Measurements from ENCODE around the gene CAMTA1. TPM values are rescaled to one million over a fixed set of nuclear protein-coding genes. Genes with fewer than 3 reads are reported as not detected.

The CAMTA1 gene
- total and polyA plus RNA-seq, 9 of the 15 experiments (the other 6 are each of a cell fraction or from before 2014, with no cell fraction given): 43.9 to 161 (median 65.9) TPM

GRCh38 chr1:7063981-7064380, 278.7 kb downstream of the CAMTA1 start:
- WGBS (ENCODE audit: insufficient coverage, low coverage, missing lambda C conversion rate): 0% methylated on average over 1 of the region's 1 CpG
- intact Hi-C loops (cut with micrococcal nuclease): no loop called here
- no peak for FAIRE-seq
- no peak for DNase-seq (ENCODE audit: extremely low read depth in 1 of 4, low spot score in 3 of 4)
- no TSS peak for BruUV-seq (replicated peaks)
- ChIA-PET CTCF (ENCODE audit: low intra/inter-chr PET ratio) (no interaction called here), POLR2A (interaction anchor here (0.6 kb wide), 1 partner anchor 110 kb away, joined by 3 read pairs; no protein-coding TSS in a partner anchor)
- Histone ChIP-seq H3K27ac (ENCODE audit: extremely low read depth, low read depth, low read length) (no peak overlapping the region), H3K9ac (ENCODE audit: insufficient read depth in 1 of 2, low read depth in 2 of 2, low read length in 2 of 2) (no peak overlapping the region), H2AFZ (ENCODE audit: low read depth, low read length) (no peak overlapping the region), H4K20me1 (replicated peaks; ENCODE audit: control insufficient read depth, insufficient read depth, low read length) (0 out of 2 replicates have a peak, but pooled peaks cover 5% of the 10 kb centered on the region), H3K27me3 (ENCODE audit: control insufficient read depth in 2 of 2, insufficient read depth in 2 of 2, low read length in 2 of 2) (peaks cover 36 to 63% of the 10 kb centered on the region in 2 experiments), H3K4me1 (replicated peaks in 1 of 2; ENCODE audit: control insufficient read depth in 2 of 2, insufficient read depth in 2 of 2, low read length in 2 of 2) (no peaks in the 10 kb centered on the region; a peak in 1 of 5 replicates), H3K4me3 (no peak overlapping the region), H3K4me2 (ENCODE audit: insufficient read depth, low read length) (no peak overlapping the region), H3K9me3 (replicated peaks; ENCODE audit: control insufficient read depth, insufficient read depth, low read depth, low read length) (no peaks in the 10 kb centered on the region), H3K79me2 (ENCODE audit: control insufficient read depth, insufficient read depth, low read length) (no peaks in the 10 kb centered on the region), H3K36me3 (ENCODE audit: control insufficient read depth, insufficient read depth, low read length) (no peaks in the 10 kb centered on the region), H3K9me1 (ENCODE audit: control insufficient read depth, insufficient read depth, low read length) (no peaks in the 10 kb centered on the region)
- ATAC-seq: no peak
- TF ChIP-seq HBP1 (CRISPR knock-in tag; IDR thresholded peaks at IDR 0.05) (0 out of 2 replicates have a peak, but pooled peaks have one; percentile 27), ZNF224 (CRISPR knock-in tag; IDR thresholded peaks at IDR 0.05) (no peak)
- TF ChIP-seq, protein P1, sequence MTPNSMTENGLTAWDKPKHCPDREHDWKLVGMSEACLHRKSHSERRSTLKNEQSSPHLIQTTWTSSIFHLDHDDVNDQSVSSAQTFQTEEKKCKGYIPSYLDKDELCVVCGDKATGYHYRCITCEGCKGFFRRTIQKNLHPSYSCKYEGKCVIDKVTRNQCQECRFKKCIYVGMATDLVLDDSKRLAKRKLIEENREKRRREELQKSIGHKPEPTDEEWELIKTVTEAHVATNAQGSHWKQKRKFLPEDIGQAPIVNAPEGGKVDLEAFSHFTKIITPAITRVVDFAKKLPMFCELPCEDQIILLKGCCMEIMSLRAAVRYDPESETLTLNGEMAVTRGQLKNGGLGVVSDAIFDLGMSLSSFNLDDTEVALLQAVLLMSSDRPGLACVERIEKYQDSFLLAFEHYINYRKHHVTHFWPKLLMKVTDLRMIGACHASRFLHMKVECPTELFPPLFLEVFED (CRISPR knock-in tag; conservative IDR thresholded peaks at IDR 0.05): 0 out of 2 replicates have a peak, but pooled peaks have one; percentile 68
- in situ Hi-C loops (cut with MboI): no loop called here
